Neural cell (in vitro differentiated cells): Measurements from ENCODE around the gene RGS13.

Experiments
- EP300 ChIP-seq: fragments of 450-650 bp; conservative IDR thresholded peaks from 2 replicates; pipeline ENCODE4 v1.6.1; 2014; ENCODE audit warnings: antibody characterized with exemption, mild to moderate bottlenecking, moderate library complexity; ENCODE audit not compliant: poor library complexity, severe bottlenecking
- EZH2 ChIP-seq: fragments of 200-600, 300-800 bp; shearing (Covaris generic), sonication (generic); IDR thresholded peaks from 2 replicates; pipeline ENCODE4 v1.6.1; 2014; ENCODE audit warnings: antibody characterized with exemption, low read length, borderline replicate concordance, mild to moderate bottlenecking; ENCODE audit not compliant: insufficient read depth, poor library complexity, severe bottlenecking
- MXI1 ChIP-seq: fragments of 450-650 bp; conservative IDR thresholded peaks from 2 replicates; pipeline ENCODE4 v1.6.1; 2014; ENCODE audit warnings: antibody characterized with exemption, mild to moderate bottlenecking; ENCODE audit not compliant: poor library complexity, severe bottlenecking
- POLR2AphosphoS5 ChIP-seq: IDR thresholded peaks from 2 replicates; pipeline ENCODE4 v1.6.1; 2012
- RAD21 ChIP-seq: fragments of 450-650 bp; conservative IDR thresholded peaks from 2 replicates; pipeline ENCODE4 v1.6.1; 2014; ENCODE audit warnings: antibody characterized with exemption, mild to moderate bottlenecking, moderate library complexity
- REST ChIP-seq: IDR thresholded peaks from 2 replicates; pipeline ENCODE4 v1.6.1; 2012; ENCODE audit warnings: borderline replicate concordance
- SMC3 ChIP-seq: fragments of 450-650 bp; conservative IDR thresholded peaks from 2 replicates; pipeline ENCODE4 v1.6.1; 2014; ENCODE audit warnings: antibody characterized with exemption, mild to moderate bottlenecking, moderate library complexity; ENCODE audit not compliant: poor library complexity
- TAF1 ChIP-seq: IDR thresholded peaks from 2 replicates; pipeline ENCODE4 v1.6.1; 2012; ENCODE audit warnings: low read depth
- TF ChIP-seq, protein P1 (sequence below): fragments of 450-650 bp; IDR thresholded peaks from 2 replicates; pipeline ENCODE4 v1.5.1; 2014; ENCODE audit warnings: antibody characterized with exemption, mild to moderate bottlenecking, moderate library complexity; ENCODE audit not compliant: poor library complexity, severe bottlenecking

DNA sequence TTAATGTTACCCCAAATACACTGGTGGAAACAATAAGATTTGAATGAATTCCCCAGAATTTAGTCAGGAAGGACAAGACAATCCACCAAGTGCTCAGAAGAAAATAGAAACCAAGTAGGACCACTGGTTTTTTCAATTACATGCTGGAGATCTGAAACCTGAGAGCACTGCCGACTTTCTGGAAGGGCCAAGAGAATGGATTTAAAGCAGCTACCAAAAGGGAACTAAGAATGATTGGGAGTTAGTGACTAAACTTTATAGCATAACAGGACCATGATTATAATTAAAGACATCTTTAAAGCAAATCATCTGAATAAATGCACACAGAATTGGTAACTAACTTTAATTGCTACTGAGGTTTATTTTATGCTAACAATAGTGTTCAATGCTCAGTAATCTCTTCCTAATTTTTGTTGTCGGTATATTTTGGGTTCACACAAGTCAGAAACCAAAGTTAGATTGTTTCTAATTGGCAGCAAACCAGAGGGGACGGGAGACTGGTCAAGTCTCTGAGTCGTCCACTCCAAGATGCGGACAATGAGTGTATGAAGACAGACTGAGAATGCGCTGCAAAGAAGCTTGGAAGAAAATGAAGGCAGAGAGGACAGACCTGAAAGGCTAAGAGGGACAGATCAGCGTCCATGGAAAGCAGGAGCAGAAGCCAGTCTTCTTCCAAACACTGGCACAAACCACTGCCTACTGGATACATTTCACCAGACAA, 2.3 kb upstream of the RGS13 start:
- TF ChIP-seq, protein P1, sequence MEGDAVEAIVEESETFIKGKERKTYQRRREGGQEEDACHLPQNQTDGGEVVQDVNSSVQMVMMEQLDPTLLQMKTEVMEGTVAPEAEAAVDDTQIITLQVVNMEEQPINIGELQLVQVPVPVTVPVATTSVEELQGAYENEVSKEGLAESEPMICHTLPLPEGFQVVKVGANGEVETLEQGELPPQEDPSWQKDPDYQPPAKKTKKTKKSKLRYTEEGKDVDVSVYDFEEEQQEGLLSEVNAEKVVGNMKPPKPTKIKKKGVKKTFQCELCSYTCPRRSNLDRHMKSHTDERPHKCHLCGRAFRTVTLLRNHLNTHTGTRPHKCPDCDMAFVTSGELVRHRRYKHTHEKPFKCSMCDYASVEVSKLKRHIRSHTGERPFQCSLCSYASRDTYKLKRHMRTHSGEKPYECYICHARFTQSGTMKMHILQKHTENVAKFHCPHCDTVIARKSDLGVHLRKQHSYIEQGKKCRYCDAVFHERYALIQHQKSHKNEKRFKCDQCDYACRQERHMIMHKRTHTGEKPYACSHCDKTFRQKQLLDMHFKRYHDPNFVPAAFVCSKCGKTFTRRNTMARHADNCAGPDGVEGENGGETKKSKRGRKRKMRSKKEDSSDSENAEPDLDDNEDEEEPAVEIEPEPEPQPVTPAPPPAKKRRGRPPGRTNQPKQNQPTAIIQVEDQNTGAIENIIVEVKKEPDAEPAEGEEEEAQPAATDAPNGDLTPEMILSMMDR, result no peak
- no peak for TF ChIP-seq EP300
- TF ChIP-seq REST, result no peak
- no peak for TF ChIP-seq EZH2
- no peak for TF ChIP-seq TAF1
- no peak for TF ChIP-seq SMC3
- TF ChIP-seq POLR2AphosphoS5, result no peak
- no peak for TF ChIP-seq MXI1
- no peak for TF ChIP-seq RAD21
